ENCODE results near the gene OR10R2. TPM values are rescaled to one million over a fixed set of nuclear protein-coding genes. Genes with fewer than 3 reads are reported as not detected.
"Not testable (repeated sequence)": the region's sequence is repeated elsewhere in the genome, so short reads cannot be mapped to it uniquely, and the experiment has no call there.

OR10R2 gene, protein sequence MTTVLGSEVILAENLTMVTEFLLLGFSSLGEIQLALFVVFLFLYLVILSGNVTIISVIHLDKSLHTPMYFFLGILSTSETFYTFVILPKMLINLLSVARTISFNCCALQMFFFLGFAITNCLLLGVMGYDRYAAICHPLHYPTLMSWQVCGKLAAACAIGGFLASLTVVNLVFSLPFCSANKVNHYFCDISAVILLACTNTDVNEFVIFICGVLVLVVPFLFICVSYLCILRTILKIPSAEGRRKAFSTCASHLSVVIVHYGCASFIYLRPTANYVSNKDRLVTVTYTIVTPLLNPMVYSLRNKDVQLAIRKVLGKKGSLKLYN
- not detected for polyA plus RNA-seq (2012; ENCODE audit: low read depth, missing spikeins)

DNA sequence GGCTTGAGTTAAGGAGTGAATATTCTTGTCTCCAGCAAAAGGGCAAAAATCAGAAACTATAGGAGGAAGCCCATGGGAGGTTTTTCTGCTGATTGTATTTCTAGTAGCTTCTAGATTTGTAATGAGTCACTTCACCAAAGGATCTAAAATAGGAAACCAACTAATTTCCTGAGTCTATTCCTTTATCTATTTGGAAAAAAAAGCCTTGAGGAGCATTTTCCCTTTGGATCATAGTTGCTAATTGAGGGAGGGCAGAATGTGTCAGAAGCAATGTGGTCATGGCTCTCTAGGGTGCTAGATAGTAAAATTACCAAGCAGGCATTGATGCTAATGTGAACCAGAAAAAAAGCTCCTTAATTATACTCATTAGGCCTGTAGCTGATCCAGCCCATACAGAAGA, at the start of gene OR10R2:
OR10R2 (plus strand) TSS at position 301 of the 400 bp plus-strand sequence. CDS start 106 bp downstream, outside the sequence.
- DNase-seq (ENCODE audit: insufficient read length, low spot score) (no peak), FAIRE-seq (no peak)
- TF ChIP-seq SPI1 (IDR thresholded peaks at IDR 0.05; ENCODE audit: low read depth, low read length), result no peak
- no peak for TF ChIP-seq PAX5 (IDR thresholded peaks at IDR 0.05; ENCODE audit: insufficient read depth, low read length, severe bottlenecking)
- no peak for TF ChIP-seq POU2F2 (IDR thresholded peaks at IDR 0.05; ENCODE audit: low read depth, low read length)
- TF ChIP-seq POLR2AphosphoS5 (IDR thresholded peaks at IDR 0.05; ENCODE audit: low read depth, low read length), result no peak
- no peak for TF ChIP-seq POLR2A (IDR thresholded peaks at IDR 0.05; ENCODE audit: low read depth, low read length)
- TF ChIP-seq TAF1 (IDR thresholded peaks at IDR 0.05; ENCODE audit: low read depth, low read length), result no peak

DNA sequence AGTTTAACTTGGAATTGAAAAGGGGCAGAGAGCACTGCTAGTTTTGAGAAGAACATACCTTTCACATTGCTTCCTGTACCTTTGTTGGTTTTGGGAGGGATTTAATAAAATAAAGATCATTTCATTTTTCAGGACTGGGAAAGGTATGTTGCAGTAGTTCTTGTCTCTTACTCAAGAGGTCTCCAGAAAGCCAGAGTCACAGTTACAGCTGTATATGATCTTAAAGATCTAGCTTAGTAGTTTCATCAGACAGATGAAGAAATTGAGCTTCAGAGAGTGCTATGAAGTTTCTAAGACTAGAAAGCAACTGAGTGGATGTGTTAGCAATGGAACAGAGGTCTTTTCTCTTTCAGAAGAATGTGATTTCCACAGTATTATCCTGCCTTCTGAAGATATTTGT, 47.0 kb upstream of the OR10R2 start:
- FAIRE-seq (no peak), DNase-seq (ENCODE audit: insufficient read length, low spot score) (no peak)
- TF ChIP-seq TAF1 (IDR thresholded peaks at IDR 0.05; ENCODE audit: low read depth, low read length) (no peak), POLR2AphosphoS5 (IDR thresholded peaks at IDR 0.05; ENCODE audit: low read depth, low read length) (no peak), SPI1 (IDR thresholded peaks at IDR 0.05; ENCODE audit: low read depth, low read length) (no peak)

DNA sequence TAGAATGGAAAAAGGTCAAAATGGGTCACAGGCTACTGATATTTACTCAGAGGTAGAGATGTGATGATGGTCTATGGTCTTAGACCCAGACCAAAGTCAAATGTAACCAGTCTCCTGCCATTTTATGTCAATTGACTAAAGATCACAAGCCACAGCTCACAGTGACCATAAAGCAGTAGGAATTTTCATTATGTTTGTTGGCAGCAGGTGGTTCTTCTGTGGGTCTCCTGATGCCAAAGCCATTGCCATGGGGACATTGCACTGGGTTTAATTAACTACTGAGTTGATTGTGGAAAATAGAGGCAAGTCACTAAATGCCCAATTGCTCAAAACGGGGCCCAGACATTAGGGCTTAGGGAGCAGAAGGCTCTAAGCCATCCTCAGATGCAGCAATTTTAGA, 45.9 kb upstream of the OR10R2 start, which contains the start of gene OR10K2:
OR10K2 (minus strand) TSS at position 101 of the 400 bp plus-strand sequence. CDS start 5,371 bp downstream, outside the sequence.
- TF ChIP-seq POU2F2 (IDR thresholded peaks at IDR 0.05; ENCODE audit: low read depth, low read length), result no peak
- TF ChIP-seq POLR2AphosphoS5 (IDR thresholded peaks at IDR 0.05; ENCODE audit: low read depth, low read length), result no peak
- TF ChIP-seq SPI1 (IDR thresholded peaks at IDR 0.05; ENCODE audit: low read depth, low read length), result no peak
- TF ChIP-seq TAF1 (IDR thresholded peaks at IDR 0.05; ENCODE audit: low read depth, low read length), result no peak
- no peak for TF ChIP-seq POLR2A (IDR thresholded peaks at IDR 0.05; ENCODE audit: low read depth, low read length)
- no peak for TF ChIP-seq PAX5 (IDR thresholded peaks at IDR 0.05; ENCODE audit: insufficient read depth, low read length, severe bottlenecking)
- FAIRE-seq (no peak), DNase-seq (ENCODE audit: insufficient read length, low spot score) (no peak)

DNA sequence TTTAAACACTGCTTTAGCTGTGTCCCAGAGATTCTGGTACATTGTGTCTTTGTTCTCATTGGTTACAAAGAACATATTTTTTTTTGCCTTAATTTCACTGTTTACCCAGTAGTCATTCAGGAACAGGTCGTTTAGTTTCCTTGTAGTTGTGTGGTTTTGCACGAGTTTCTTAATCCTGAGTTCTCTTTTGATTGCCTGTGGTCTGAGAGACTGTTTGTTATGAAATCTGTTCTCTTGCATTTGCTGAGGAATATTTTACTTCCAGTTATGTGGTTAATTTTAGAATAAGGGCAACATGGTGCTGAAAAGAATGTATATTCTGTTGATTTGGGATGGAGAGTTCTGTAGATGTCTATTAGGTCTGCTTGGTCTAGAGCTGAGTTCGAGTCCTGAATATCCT, 41.9 kb upstream of the OR10R2 start:
- not testable (repeated sequence) for DNase-seq (ENCODE audit: insufficient read length, low spot score); FAIRE-seq

DNA sequence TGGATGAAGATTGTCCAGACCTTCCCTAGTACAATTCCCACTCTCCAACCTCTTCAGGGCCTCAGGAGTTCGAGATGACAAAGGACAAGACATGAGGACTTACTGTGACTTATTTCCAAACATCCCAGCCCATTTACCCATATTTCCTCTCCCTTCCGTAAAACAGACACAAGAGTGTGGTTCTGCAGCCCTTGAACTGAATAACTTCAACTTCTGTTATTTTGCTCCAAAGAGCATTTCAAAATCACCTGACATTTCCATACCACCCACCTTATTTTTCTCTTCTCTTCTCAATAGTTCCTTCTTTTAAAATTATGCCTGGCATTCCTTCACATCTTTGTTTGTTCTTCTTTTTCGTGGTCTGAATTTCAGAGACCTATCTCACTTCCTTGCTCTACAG, 37.3 kb upstream of the OR10R2 start:
- TF ChIP-seq POU2F2 (IDR thresholded peaks at IDR 0.05; ENCODE audit: low read depth, low read length) (no peak), TAF1 (IDR thresholded peaks at IDR 0.05; ENCODE audit: low read depth, low read length) (no peak), POLR2A (IDR thresholded peaks at IDR 0.05; ENCODE audit: low read depth, low read length) (no peak), SPI1 (IDR thresholded peaks at IDR 0.05; ENCODE audit: low read depth, low read length) (no peak)
- no peak for DNase-seq (ENCODE audit: insufficient read length, low spot score)
- FAIRE-seq, result no peak

DNA sequence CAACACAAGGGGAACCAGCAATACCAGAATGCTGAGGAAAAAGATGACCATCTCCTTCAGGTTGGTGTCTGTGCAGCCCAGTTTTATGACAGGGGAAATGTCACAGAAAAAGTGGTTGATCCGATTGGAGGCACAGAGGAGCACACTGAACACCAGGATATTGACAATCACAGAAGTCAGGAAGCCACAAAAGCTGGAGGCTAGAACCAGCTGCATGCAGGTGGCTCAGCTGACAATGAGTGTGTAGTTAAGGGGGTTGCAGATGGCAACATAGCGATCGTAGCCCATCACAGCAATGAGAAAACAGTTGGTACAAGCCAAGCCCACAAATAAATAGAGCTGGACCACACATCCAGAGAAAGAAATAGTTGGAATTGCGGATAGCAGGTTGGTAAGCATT, 26.6 kb upstream of the OR10R2 start:
- no peak for FAIRE-seq
- TF ChIP-seq PAX5 (IDR thresholded peaks at IDR 0.05; ENCODE audit: insufficient read depth, low read length, severe bottlenecking) (no peak), SPI1 (IDR thresholded peaks at IDR 0.05; ENCODE audit: low read depth, low read length) (no peak), TAF1 (IDR thresholded peaks at IDR 0.05; ENCODE audit: low read depth, low read length) (no peak), POLR2A (IDR thresholded peaks at IDR 0.05; ENCODE audit: low read depth, low read length) (no peak), POLR2AphosphoS5 (IDR thresholded peaks at IDR 0.05; ENCODE audit: low read depth, low read length) (no peak), POU2F2 (IDR thresholded peaks at IDR 0.05; ENCODE audit: low read depth, low read length) (no peak)
- DNase-seq (ENCODE audit: insufficient read length, low spot score), result no peak

DNA sequence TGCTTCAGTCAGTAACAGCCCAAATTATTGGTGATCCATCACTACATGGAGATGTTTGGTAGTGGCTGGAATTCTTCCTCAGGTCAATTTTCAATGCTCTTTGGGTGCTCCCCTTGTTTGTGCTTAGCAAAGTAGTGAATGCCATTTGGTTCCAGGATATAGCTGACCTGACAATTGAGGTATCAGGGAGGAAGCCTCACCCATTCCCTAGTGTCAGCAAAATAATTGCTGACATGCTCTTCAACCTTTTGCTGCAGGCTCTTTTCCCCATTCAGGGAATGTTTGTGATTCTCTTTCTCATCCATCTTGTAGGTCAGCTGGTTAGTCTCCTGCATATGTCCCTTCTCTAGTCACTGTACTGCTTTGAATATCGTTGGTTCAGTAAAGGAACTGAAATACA, 17.5 kb upstream of the OR10R2 start:
- TF ChIP-seq POLR2AphosphoS5 (IDR thresholded peaks at IDR 0.05; ENCODE audit: low read depth, low read length) (no peak), TAF1 (IDR thresholded peaks at IDR 0.05; ENCODE audit: low read depth, low read length) (no peak), POU2F2 (IDR thresholded peaks at IDR 0.05; ENCODE audit: low read depth, low read length) (no peak), PAX5 (IDR thresholded peaks at IDR 0.05; ENCODE audit: insufficient read depth, low read length, severe bottlenecking) (no peak), SPI1 (IDR thresholded peaks at IDR 0.05; ENCODE audit: low read depth, low read length) (no peak), POLR2A (IDR thresholded peaks at IDR 0.05; ENCODE audit: low read depth, low read length) (no peak)
- DNase-seq (ENCODE audit: insufficient read length, low spot score) (no peak), FAIRE-seq (no peak)

DNA sequence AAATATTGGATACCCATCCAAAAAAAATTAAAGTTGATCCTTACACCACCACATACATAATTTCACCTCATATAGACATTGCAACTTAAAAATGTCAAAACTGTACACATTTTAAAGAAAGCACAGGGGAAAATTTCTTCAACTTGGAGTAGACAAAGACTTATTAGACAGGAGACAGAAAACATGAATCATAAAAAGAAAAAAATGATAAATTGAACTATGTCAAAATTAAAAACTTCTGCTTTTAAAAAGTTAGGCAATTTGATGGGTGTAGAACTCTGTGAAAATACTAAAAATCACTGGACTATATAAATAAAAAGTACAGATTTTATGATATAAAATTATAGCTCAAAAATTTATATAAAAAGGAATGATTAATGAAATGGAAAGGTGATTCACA, 14.8 kb upstream of the OR10R2 start:
- DNase-seq (ENCODE audit: insufficient read length, low spot score) (no peak), FAIRE-seq (no peak)
- TF ChIP-seq POLR2A (IDR thresholded peaks at IDR 0.05; ENCODE audit: low read depth, low read length) (no peak), POU2F2 (IDR thresholded peaks at IDR 0.05; ENCODE audit: low read depth, low read length) (no peak), PAX5 (IDR thresholded peaks at IDR 0.05; ENCODE audit: insufficient read depth, low read length, severe bottlenecking) (no peak), TAF1 (IDR thresholded peaks at IDR 0.05; ENCODE audit: low read depth, low read length) (no peak), POLR2AphosphoS5 (IDR thresholded peaks at IDR 0.05; ENCODE audit: low read depth, low read length) (no peak), SPI1 (IDR thresholded peaks at IDR 0.05; ENCODE audit: low read depth, low read length) (no peak)

DNA sequence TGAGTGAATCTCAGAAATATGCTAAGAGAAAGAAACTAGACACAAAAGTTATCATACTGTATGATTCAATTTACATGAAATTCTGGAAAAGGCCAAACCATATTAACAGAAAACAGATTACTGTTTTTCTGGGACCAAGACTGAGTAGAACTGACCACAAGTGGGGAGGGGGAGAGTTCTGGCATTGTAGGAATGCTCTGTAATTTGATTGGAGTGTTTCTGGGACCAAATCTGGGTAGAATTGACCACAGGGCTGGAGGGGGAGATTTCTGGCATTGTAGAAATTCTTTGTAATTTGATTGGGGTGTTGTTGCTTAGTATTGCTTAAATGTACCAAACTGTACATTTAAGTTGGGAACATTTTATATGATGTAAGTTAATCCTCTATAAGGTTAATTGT, 13.8 kb upstream of the OR10R2 start:
- FAIRE-seq (no peak), DNase-seq (ENCODE audit: insufficient read length, low spot score) (no peak)
- TF ChIP-seq TAF1 (IDR thresholded peaks at IDR 0.05; ENCODE audit: low read depth, low read length) (no peak), POU2F2 (IDR thresholded peaks at IDR 0.05; ENCODE audit: low read depth, low read length) (no peak)

DNA sequence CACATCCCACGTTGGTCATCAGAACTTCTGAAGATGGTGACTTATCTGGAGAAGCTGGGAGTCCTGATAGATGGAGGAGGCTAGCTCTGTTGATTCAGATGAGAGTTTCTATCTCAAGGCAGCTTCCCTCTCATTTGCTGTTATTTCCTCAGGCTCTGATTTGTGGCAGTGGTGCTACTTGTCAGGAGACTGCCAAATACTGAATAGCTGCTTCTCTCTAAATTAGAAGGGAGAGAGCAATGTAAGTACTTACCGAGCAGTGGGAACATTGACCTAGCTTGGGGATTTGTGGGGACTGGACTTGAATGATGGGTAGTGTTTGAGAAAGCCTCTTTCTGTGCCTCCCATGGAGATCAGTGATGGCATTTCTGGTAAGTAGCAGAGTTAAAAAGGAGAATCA, 10.5 kb upstream of the OR10R2 start, which contains the start of gene OR10K1:
OR10K1 (plus strand) TSS at position 301 of the 400 bp plus-strand sequence. CDS start 3,728 bp downstream, outside the sequence.
- no peak for FAIRE-seq
- no peak for TF ChIP-seq PAX5 (IDR thresholded peaks at IDR 0.05; ENCODE audit: insufficient read depth, low read length, severe bottlenecking)
- no peak for TF ChIP-seq POLR2A (IDR thresholded peaks at IDR 0.05; ENCODE audit: low read depth, low read length)
- TF ChIP-seq SPI1 (IDR thresholded peaks at IDR 0.05; ENCODE audit: low read depth, low read length), result no peak
- no peak for TF ChIP-seq POLR2AphosphoS5 (IDR thresholded peaks at IDR 0.05; ENCODE audit: low read depth, low read length)
- no peak for TF ChIP-seq TAF1 (IDR thresholded peaks at IDR 0.05; ENCODE audit: low read depth, low read length)
- TF ChIP-seq POU2F2 (IDR thresholded peaks at IDR 0.05; ENCODE audit: low read depth, low read length), result no peak

More for the DNA sequence above, 10.5 kb upstream of the OR10R2 start, which contains the start of gene OR10K1:
- DNase-seq (ENCODE audit: insufficient read length, low spot score), result no peak

Measured in GM12891 (cell line).